A549 (cell line): ENCODE results near the gene TPPP2. TPM values are rescaled to one million over a fixed set of nuclear protein-coding genes. Genes with fewer than 3 reads are reported as not detected.

Experiments used
- ATAC-seq, 2 experiments: fragments of 200-7000 bp in 1 of 2; fragments of >200 bp in 1 of 2; cut with Nextera tagmentation in 1 of 2; cut with Tn5 transposase in 1 of 2; 3 replicates each; pipeline versions ENCODE4 v1.8.0 to v1.9.1; 2018 to 2020; ENCODE audit warnings: mild to moderate bottlenecking in 1 of 2, moderate library complexity in 1 of 2
- CTCF ChIA-PET: fragments of 300-600 bp; sonication (Branson Sonifier 250); formaldehyde crosslinking; extraction: SDS; loops from one replicate; lab custom pipeline; 2021; ENCODE audit warnings: antibody characterized with exemption, inconsistent platforms; lab: Yijun Ruan, JAX
- POLR2A ChIA-PET: fragments of 350-600 bp; formaldehyde crosslinking; extraction: SDS; loops from one replicate; lab custom pipeline; 2021; ENCODE audit warnings: antibody characterized with exemption, inconsistent platforms; lab: Yijun Ruan, JAX
- DNase-seq, 2 experiments: peaks; one replicate each; pipeline versions ENCODE4 v3.0.0 to v3.0.0-alpha.2; 2011 to 2016; ENCODE audit warnings: low read depth in 1 of 2, low spot score in 1 of 2
- FAIRE-seq: peaks from 2 replicates; lab custom pipeline; 2011; peaks lifted over from hg19 to GRCh38; lab: Jason Lieb, UNC
- H3K27ac ChIP-seq, 2 experiments: fragments of >200 bp; sonication (Bioruptor Twin); formaldehyde crosslinking; 3 replicates each; pipeline ENCODE4 v1.5.1; 2016 to 2017
- H3K4me1 ChIP-seq: fragments of >200 bp; sonication (Bioruptor Twin); formaldehyde crosslinking; 3 replicates; pipeline ENCODE4 v1.6.1; 2016
- H3K4me2 ChIP-seq: fragments of >200 bp; sonication (Bioruptor Twin); formaldehyde crosslinking; 3 replicates; pipeline ENCODE4 v1.6.1; 2016
- H3K4me3 ChIP-seq: fragments of >200 bp; sonication (Bioruptor Twin); formaldehyde crosslinking; 3 replicates; pipeline ENCODE4 v1.5.1; 2016
- H3K9me3 ChIP-seq: fragments of >200 bp; sonication (Bioruptor Twin); formaldehyde crosslinking; 3 replicates; pipeline ENCODE4 v1.6.1; 2016
- BHLHE40 ChIP-seq: IDR thresholded peaks from 2 replicates; pipeline ENCODE4 v1.6.1; 2012; ENCODE audit warnings: low read depth, low read length, inconsistent platforms
- EHF ChIP-seq: fragments of 250-450 bp; sonication (Bioruptor Pico); IDR thresholded peaks from 2 replicates; pipeline ENCODE4 v1.5.0; 2020; ENCODE audit warnings: mild to moderate bottlenecking
- FOSB ChIP-seq: fragments of 250-450 bp; sonication (Bioruptor Pico); IDR thresholded peaks from 2 replicates; pipeline ENCODE4 v1.5.0; 2020; ENCODE audit warnings: mild to moderate bottlenecking, moderate library complexity
- GATA3 ChIP-seq: IDR thresholded peaks from 2 replicates; pipeline ENCODE4 v1.6.1; 2012; ENCODE audit warnings: borderline replicate concordance
- HDAC2 ChIP-seq: fragments of 200-600 bp; sonication (generic); IDR thresholded peaks from 2 replicates; pipeline ENCODE4 v1.6.1; 2016
- HOXA7 ChIP-seq: fragments of 250-450 bp; sonication (Bioruptor Pico); IDR thresholded peaks from 2 replicates; pipeline ENCODE4 v1.5.0; 2020; ENCODE audit warnings: mild to moderate bottlenecking, moderate library complexity
- HOXB5 ChIP-seq: fragments of 250-450 bp; sonication (Bioruptor Pico); IDR thresholded peaks from 2 replicates; pipeline ENCODE4 v1.5.0; 2020; ENCODE audit warnings: mild to moderate bottlenecking, moderate library complexity
- JUN ChIP-seq, 2 experiments: fragments of >200 bp; sonication (Bioruptor Twin); formaldehyde crosslinking; IDR thresholded peaks; 2 replicates in 1 of 2; 3 replicates in 1 of 2; pipeline ENCODE4 v1.6.1; 2016 to 2017
- KDM5A ChIP-seq: fragments of 200-600 bp; sonication (generic); IDR thresholded peaks from 2 replicates; pipeline ENCODE4 v1.6.1; 2016; ENCODE audit warnings: antibody characterized with exemption, mild to moderate bottlenecking
- MAZ ChIP-seq: fragments of 150-350 bp; IDR thresholded peaks from 2 replicates; pipeline ENCODE4 v1.6.1; 2014; ENCODE audit warnings: antibody characterized with exemption, low read depth, low read length, borderline replicate concordance
- MYC ChIP-seq: IDR thresholded peaks from 2 replicates; pipeline ENCODE4 v1.6.1; 2012; ENCODE audit warnings: mild to moderate bottlenecking, inconsistent platforms, low read length, improper control_type of control experiment, borderline replicate concordance
- NFE2L2 ChIP-seq: fragments of 150-350 bp; conservative IDR thresholded peaks from 2 replicates; pipeline ENCODE4 v1.6.1; 2014; ENCODE audit warnings: low read length
- NPAS2 ChIP-seq: fragments of 250-450 bp; sonication (Bioruptor Pico); IDR thresholded peaks from 2 replicates; pipeline ENCODE4 v1.8.0; 2022; ENCODE audit warnings: mild to moderate bottlenecking, moderate library complexity, borderline replicate concordance
- NR3C1 ChIP-seq: fragments of >200 bp; sonication (Bioruptor Twin); formaldehyde crosslinking; IDR thresholded peaks from 3 replicates; pipeline ENCODE4 v1.6.1; 2017
- POLR2AphosphoS2 ChIP-seq: conservative IDR thresholded peaks from 2 replicates; pipeline ENCODE4 v1.6.1; 2012; ENCODE audit warnings: low read length, improper control_type of control experiment, inconsistent platforms
- RAD21 ChIP-seq, 2 experiments: fragments of >200 bp in 1 of 2; sonication (Bioruptor Twin) in 1 of 2; formaldehyde crosslinking in 1 of 2; IDR thresholded peaks in 1 of 2; conservative IDR thresholded peaks in 1 of 2; 2 replicates in 1 of 2; 3 replicates in 1 of 2; pipeline ENCODE4 v1.6.1; 2012 to 2018; ENCODE audit warnings: inconsistent platforms in 1 of 2
- RARB ChIP-seq: fragments of 250-450 bp; sonication (Bioruptor Pico); IDR thresholded peaks from 2 replicates; pipeline ENCODE4 v1.8.0; 2021; ENCODE audit warnings: mild to moderate bottlenecking, moderate library complexity
- RCOR1 ChIP-seq: fragments of 150-350 bp; IDR thresholded peaks from 2 replicates; pipeline ENCODE4 v1.6.1; 2014; ENCODE audit warnings: antibody characterized with exemption, low read length, low read depth
- TP53 ChIP-seq: fragments of 250-450 bp; sonication (Bioruptor Pico); IDR thresholded peaks from 2 replicates; pipeline ENCODE4 v1.5.0; 2021; ENCODE audit warnings: mild to moderate bottlenecking, moderate library complexity
- ZC3H11A ChIP-seq: fragments of 450-650 bp; IDR thresholded peaks from 2 replicates; pipeline ENCODE4 v1.6.1; 2014; ENCODE audit warnings: antibody characterized with exemption, mild to moderate bottlenecking
- ZNF302 ChIP-seq: fragments of 250-450 bp; sonication (Bioruptor Pico); IDR thresholded peaks from 2 replicates; pipeline ENCODE4 v1.9.0; 2021; ENCODE audit warnings: inconsistent platforms, mild to moderate bottlenecking, moderate library complexity
- ZSCAN20 ChIP-seq: fragments of 250-450 bp; sonication (Bioruptor Pico); IDR thresholded peaks from 2 replicates; pipeline ENCODE4 v1.8.0; 2022; ENCODE audit warnings: mild to moderate bottlenecking, moderate library complexity
- WGBS: methylation state at CpG from one replicate; pipeline ENCODE4 v1.1.6; 2017; ENCODE audit errors: missing lambda C conversion rate; 5-methylcytosine and 5-hydroxymethylcytosine counted together
- polyA plus RNA-seq, 4 experiments: library from polyadenylated mRNA; depleted of rRNA in 3 of 4; stranded (reverse); fragments of >200 nt; fragmentation: RNase III in 1 of 4; extraction: RNeasy Plus Mini Kit Qiagen cat#74134 plus additional on column Dnase treatment in 1 of 4; gene quantifications; 2 replicates in 3 of 4; 3 replicates in 1 of 4; pipeline ENCODE4 v1.2.3, GENCODE V29; 2011 to 2017
- TF ChIP-seq, protein P1 (sequence below): fragments of >200 bp; sonication (Bioruptor Twin); formaldehyde crosslinking; IDR thresholded peaks from 3 replicates; pipeline ENCODE4 v1.6.1; 2016
- TF ChIP-seq, protein P2 (sequence below): fragments of 250-450 bp; sonication (Bioruptor Pico); IDR thresholded peaks from 2 replicates; pipeline ENCODE4 v1.5.0; 2021; ENCODE audit warnings: mild to moderate bottlenecking, moderate library complexity, borderline replicate concordance
- TF ChIP-seq, protein P3 (sequence below): fragments of 250-450 bp; sonication (Bioruptor Pico); IDR thresholded peaks from 2 replicates; pipeline ENCODE4 v1.5.0; 2020; ENCODE audit warnings: low read depth, mild to moderate bottlenecking, moderate library complexity

Gene TPPP2
- polyA plus RNA-seq, 2 of the 4 experiments (the other 2 are of a cell fraction): not detected

DNA sequence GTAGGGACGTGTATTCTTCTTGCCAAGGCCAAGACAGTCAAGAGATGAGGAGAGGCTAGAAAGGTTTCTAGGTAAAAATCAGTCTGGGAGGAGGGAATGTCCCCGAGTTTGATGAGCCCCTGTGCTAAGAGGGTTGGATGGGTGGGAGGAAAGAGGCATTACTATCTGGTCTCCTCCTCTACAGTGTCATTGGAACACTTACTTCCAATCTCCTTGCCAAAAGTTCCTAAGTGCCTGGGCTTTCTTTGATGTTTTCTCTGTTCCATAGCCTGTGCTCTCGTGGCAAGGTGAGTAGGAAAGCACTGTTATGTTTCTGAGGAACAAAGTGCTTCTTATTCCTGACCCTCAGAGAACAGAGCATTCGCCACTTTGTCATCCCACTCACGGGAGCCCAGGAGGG lies 4.7 kb downstream of the TPPP2 start, which contains the start of gene RNASE13:
RNASE13 (minus strand) TSS at position 101 of the 400 bp plus-strand sequence. CDS start 519 bp downstream, outside the sequence.
- no peak within 1 kb of the TSS for H3K4me2 ChIP-seq
- ATAC-seq: no peak
- CTCF ChIA-PET: interaction anchor here (1.1 to 12.5 kb wide), 8 partner anchors 8 to 75 kb away, joined by 3 to 210 read pairs (median 8); no protein-coding TSS in a partner anchor
- POLR2A ChIA-PET: no interaction called here
- FAIRE-seq: no peak
- 30% methylated on average over 5 of the region's 5 CpGs for WGBS
- H3K9me3 ChIP-seq: no peaks in the 10 kb centered on the region
- no peak within 1 kb of the TSS for H3K4me3 ChIP-seq
- H3K4me1 ChIP-seq: no peaks in the 10 kb centered on the region
- no peak within 1 kb of the TSS for H3K27ac ChIP-seq
- no peak for TF ChIP-seq HOXA7 (CRISPR knock-in tag)
- TF ChIP-seq ZNF302 (CRISPR knock-in tag): no peak
- no peak for TF ChIP-seq BHLHE40
- TF ChIP-seq JUN (IDR thresholded peaks at IDR 0.05): no peak
- TF ChIP-seq RCOR1: no peak
- DNase-seq: no peak

DNA sequence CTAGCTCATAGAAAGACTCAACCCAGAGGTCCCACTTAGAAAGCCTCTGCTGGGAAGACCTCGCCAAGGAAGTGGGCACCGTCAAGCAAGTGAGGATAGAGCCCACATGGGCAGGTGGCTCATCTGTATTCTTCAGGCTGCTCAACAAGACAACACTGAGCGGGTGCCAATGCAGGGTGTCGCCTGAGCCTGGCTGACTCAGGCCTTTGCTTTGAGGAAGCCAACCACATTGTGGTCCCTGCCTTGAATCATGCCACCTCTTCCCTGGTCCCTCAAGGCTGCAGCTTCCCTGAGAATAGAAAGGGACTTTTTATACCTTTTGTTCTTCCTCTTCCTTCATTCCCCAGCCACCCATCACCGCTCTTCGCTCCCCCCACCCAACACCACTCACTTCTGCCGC lies 6.7 kb downstream of the TPPP2 start:
- no peak overlapping the region for H3K4me3 ChIP-seq
- WGBS: 76% methylated on average over 7 of the region's 7 CpGs
- no peak for DNase-seq
- TF ChIP-seq HOXA7 (CRISPR knock-in tag) (no peak), ZSCAN20 (CRISPR knock-in tag) (no peak), MYC (no peak), ZNF302 (CRISPR knock-in tag) (no peak), POLR2AphosphoS2 (no peak), RAD21 (conservative IDR thresholded peaks at IDR 0.05 in 1 of 2, IDR thresholded peaks at IDR 0.05 in 1 of 2) (no peak), GATA3 (no peak), NFE2L2 (no peak), RARB (CRISPR knock-in tag) (no peak), FOSB (CRISPR knock-in tag) (no peak), HOXB5 (CRISPR knock-in tag) (no peak), HDAC2 (no peak), EHF (no peak), KDM5A (no peak)
- TF ChIP-seq, protein P1, sequence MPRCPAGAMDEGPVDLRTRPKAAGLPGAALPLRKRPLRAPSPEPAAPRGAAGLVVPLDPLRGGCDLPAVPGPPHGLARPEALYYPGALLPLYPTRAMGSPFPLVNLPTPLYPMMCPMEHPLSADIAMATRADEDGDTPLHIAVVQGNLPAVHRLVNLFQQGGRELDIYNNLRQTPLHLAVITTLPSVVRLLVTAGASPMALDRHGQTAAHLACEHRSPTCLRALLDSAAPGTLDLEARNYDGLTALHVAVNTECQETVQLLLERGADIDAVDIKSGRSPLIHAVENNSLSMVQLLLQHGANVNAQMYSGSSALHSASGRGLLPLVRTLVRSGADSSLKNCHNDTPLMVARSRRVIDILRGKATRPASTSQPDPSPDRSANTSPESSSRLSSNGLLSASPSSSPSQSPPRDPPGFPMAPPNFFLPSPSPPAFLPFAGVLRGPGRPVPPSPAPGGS: no peak
- TF ChIP-seq, protein P2, sequence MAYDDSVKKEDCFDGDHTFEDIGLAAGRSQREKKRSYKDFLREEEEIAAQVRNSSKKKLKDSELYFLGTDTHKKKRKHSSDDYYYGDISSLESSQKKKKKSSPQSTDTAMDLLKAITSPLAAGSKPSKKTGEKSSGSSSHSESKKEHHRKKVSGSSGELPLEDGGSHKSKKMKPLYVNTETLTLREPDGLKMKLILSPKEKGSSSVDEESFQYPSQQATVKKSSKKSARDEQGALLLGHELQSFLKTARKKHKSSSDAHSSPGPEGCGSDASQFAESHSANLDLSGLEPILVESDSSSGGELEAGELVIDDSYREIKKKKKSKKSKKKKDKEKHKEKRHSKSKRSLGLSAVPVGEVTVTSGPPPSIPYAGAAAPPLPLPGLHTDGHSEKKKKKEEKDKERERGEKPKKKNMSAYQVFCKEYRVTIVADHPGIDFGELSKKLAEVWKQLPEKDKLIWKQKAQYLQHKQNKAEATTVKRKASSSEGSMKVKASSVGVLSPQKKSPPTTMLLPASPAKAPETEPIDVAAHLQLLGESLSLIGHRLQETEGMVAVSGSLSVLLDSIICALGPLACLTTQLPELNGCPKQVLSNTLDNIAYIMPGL: no peak
- TF ChIP-seq, protein P3, sequence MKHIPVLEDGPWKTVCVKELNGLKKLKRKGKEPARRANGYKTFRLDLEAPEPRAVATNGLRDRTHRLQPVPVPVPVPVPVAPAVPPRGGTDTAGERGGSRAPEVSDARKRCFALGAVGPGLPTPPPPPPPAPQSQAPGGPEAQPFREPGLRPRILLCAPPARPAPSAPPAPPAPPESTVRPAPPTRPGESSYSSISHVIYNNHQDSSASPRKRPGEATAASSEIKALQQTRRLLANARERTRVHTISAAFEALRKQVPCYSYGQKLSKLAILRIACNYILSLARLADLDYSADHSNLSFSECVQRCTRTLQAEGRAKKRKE (CRISPR knock-in tag): no peak
- TF ChIP-seq, all 56 proteins: peak for 0
- FAIRE-seq: no peak
- ChIA-PET POLR2A (no interaction called here), CTCF (interaction anchor here (1.1 to 12.5 kb wide), 4 partner anchors 21 to 163 kb away, joined by 3 to 210 read pairs (median 11); no protein-coding TSS in a partner anchor)
- Histone ChIP-seq H3K27ac (no peak overlapping the region), H3K9me3 (no peaks in the 10 kb centered on the region), H3K4me2 (no peak overlapping the region), H3K4me1 (no peaks in the 10 kb centered on the region)
- no peak for ATAC-seq

DNA sequence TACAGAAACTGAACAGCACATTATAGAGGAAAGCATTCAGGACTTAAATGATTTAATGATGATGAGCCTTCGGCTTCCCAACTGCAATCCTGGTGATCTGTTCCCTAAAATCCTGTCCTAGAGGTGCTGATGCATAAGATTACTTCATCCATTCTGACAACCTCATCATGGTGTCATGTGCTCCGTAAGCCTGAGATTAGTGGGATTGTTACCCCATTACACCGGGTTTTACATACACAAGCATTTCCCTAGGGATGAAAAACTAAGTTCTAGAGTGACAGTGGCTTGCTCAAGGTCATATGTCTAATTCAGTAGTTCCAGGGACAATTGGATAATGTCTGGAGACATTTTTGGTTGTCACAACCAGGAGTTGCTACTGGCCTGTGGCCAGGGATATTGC lies 7.1 kb downstream of the TPPP2 start:
- TF ChIP-seq NR3C1: no peak
- TF ChIP-seq HDAC2: no peak
- TF ChIP-seq HOXA7 (CRISPR knock-in tag): no peak
- no peak for TF ChIP-seq NPAS2 (CRISPR knock-in tag)
- no peak for TF ChIP-seq BHLHE40
- TF ChIP-seq ZC3H11A: no peak
- no peak for TF ChIP-seq MAZ
- TF ChIP-seq TP53 (CRISPR knock-in tag): no peak
- WGBS: 22% methylated on average over 3 of the region's 3 CpGs
- H3K4me1 ChIP-seq: no peaks in the 10 kb centered on the region
- FAIRE-seq (no peak), ATAC-seq (no peak), DNase-seq (no peak)
- no peak overlapping the region for H3K4me2 ChIP-seq
- ChIA-PET POLR2A (no interaction called here), CTCF (interaction anchor here (1.1 to 12.5 kb wide), 3 partner anchors 21 to 163 kb away, joined by 3 to 210 read pairs (median 16); no protein-coding TSS in a partner anchor)
- H3K27ac ChIP-seq: no peak overlapping the region
- H3K9me3 ChIP-seq: no peaks in the 10 kb centered on the region
- H3K4me3 ChIP-seq: no peak overlapping the region
